CD4-positive, alpha-beta T cell treated with Interleukin-21 for 1 hour (primary cell): ENCODE measurements around the gene TRIM65.

ENCODE experiments used
- DNase-seq: peaks from one replicate; pipeline ENCODE4 v3.0.0-alpha.2; 2020

The TRIM65 gene

DNA sequence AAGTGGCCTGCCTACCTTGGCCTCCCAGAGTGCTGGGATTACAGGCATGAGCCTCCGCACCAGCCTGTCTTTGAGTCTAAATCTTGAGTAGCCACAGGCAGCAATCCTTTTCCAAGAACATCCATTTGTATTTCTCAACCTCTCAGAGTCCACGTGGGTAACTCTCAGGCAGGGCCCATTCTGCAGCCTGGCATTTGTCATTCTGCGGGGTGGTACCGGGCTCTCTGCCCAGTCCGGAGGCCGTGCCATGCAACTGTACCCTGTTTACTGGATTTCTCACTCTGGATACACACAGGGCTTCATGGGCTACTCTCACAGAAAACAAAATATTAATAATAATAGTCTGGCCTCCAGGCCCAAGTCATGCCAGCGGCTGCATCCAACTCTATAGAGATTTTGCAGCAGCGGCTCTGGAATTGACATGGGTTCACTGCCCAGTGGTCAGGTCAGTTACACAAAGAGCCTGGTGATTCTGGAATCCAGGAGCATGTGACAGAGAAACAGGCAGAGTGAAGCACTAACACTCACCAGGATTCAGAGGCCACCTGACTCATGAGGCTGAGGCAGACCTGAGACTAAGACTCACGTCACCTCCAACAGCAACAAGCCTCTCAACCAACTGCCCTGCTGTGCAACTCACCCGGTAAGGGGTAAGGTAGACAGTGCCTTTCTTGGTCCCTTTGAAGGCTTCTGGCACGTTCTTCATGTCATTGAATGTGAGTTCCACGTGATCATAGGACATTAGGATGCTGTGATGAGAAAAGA, 45.6 kb downstream of the TRIM65 start:
- no peak for DNase-seq

DNA sequence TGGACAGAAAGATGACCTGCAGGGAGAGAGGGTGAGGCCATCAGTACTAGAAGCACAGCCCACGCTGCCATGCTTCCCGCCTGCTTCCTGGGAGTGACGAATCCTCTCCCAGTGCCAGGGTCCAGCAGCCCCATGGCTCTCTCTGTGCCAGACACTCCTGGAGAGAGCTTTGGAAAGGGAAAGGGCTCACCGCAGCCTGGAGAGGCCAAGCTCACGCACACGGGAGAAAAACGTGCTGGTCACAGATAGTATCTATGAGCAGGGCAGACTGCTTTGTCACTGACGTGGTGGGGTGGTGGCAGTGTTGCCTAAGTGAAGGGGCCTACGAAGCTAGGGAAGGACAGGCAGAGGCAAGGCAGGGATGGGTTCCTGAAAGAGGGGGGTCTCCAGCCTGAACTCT, 47.0 kb downstream of the TRIM65 start:
- DNase-seq: no peak

DNA sequence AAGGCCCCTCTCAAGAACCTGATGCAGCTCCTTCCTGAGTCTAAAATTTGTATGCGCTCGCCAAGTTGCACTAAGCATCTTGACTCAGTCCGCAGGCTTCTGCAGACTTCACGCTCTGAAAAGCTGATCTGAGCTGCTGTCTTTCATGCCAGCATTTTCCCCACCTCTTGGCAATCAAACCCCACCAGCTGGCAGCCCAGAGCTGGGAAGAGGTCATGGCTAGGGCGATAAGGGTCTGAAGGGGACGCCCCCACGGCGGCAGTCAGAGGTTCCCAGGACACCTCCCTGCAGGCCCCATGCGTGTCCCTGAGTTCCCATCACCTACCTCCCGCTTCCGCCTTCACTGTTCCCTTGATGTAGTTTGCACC, 47.5 kb downstream of the TRIM65 start:
- DNase-seq: no peak

- DNase-seq: peak; percentile 82
Measured at GRCh38 chr17:75848523-75849278, 48.0 kb downstream of the TRIM65 start.

DNA sequence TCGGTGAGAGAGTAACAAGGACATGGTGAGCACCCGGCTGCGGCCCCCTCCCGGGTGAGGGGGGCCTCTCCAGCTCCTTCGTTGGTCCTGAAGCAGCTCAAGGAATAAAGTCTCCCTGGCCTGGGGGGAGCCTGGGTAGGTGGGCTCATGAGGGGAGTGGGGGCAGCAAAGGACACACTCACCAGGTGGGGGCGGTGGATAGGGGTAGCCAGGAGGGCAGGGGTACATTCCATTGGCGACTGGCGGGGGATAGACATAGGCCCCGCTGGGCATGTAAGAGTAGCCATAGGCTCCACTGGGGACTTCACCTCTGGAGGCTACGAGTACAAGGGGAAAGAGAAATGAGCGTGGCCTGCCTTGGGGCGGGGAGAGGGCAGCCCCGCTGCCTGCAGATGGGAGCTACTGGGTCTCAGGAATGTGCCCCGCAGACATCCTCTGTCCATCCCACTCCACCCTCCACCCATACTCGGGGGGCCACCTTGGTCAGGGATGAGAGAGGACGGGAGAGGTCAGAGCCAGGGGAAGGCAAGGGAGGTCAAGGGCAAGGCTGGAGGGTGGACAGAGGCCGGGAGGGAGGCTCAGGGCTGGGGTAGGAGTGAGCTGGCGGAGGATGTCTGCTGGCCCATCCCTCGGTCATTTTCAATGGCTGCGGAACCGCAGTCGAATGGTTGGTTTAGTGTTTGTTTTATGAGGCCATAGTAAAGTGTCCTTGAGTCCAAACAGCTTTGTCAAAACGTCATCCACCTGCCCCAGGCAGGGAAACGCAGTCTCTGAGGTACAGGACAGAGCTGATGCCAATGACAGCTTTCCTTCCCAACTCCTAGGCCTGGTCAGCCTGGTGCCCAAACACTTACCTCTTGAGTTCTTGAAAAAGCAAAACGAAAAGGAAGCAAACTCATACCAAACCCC, 48.9 kb downstream of the TRIM65 start:
- no peak for DNase-seq

GRCh38 chr17:75846692-75847613, 49.8 kb downstream of the TRIM65 start:
- no peak for DNase-seq

GRCh38 chr17:75845933-75846691, 50.6 kb downstream of the TRIM65 start:
- no peak for DNase-seq

GRCh38 chr17:75845058-75845711, 51.6 kb downstream of the TRIM65 start:
- peak; percentile 68 for DNase-seq

DNA sequence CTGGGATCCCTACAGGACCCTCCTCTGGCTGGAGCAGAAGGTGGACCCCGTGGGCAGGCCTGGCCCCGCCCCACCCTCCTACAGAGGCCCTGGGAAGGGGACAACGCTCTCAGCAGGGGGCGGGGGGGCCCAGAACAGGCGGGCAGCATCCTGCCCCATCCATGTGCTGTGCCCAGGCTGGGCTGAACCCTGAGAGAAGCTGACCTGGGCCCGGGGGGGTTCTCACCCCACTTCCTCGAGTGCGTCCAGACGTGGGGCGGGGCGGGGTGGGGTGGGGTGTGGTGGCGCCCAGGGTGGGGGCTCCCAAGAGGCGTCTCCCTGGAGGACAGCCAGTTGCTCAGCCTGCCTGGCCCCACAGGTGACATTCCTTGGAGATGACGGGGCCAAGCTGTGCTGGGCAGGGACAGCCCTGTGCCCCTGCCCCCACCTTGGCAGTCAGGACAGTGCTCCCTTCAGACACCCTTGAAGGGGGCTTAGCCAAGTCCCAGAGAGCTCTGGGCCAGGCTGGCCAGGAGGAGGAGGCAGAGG, 52.2 kb downstream of the TRIM65 start:
- DNase-seq: peak; percentile 45

DNA sequence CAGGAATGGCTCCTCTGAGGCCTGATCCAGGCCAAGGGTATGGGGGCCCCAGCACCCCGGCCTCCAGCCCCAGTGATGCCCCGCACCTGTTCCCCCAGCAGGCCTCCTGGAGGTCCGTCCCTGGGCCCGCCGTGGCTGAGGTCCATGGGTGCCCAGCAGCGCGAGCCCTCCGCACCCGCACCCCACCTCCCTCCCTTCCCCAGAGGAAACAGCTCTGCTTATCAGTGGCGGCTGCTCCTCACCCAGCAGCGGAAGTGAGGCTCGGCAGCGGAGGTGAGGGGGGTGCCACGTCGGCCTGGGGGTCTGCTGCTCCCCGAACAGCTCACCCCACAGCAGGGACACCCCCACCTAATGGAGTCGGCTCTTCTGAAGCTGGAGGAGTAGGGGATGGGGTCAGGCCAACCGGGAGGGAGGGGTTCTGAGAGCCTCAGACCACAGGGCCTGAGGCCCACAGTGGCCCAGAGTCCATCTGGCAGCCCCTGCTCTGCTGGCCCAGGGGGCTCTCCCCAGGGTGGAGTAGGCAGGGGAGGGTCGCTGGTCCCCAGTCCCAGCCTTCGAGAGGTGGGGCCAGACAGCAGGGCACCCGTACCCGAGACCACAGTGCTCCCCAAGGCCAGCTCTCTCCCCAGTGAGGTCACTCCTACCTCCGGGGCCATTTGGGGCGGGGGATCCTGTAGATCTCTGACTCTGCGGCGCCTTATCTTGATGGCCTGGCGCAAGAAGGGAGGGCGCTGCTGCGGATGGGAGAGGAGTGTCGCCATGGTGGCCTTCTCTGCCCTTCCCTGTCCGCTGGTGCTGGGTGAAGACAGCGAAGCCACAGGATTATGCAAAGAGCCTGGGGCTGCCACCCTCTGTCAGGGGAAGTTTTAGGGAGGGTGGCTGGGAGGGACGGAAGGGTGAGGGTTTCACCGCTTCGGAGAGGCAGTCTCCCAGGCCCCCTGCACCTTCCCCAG, 52.9 kb downstream of the TRIM65 start, which contains the start of gene UNC13D:
Gene UNC13D (minus strand): TSS at position 828 of the 953 bp plus-strand sequence. CDS start 67 bp downstream, at position 761.
- DNase-seq: peak; percentile 74

DNA sequence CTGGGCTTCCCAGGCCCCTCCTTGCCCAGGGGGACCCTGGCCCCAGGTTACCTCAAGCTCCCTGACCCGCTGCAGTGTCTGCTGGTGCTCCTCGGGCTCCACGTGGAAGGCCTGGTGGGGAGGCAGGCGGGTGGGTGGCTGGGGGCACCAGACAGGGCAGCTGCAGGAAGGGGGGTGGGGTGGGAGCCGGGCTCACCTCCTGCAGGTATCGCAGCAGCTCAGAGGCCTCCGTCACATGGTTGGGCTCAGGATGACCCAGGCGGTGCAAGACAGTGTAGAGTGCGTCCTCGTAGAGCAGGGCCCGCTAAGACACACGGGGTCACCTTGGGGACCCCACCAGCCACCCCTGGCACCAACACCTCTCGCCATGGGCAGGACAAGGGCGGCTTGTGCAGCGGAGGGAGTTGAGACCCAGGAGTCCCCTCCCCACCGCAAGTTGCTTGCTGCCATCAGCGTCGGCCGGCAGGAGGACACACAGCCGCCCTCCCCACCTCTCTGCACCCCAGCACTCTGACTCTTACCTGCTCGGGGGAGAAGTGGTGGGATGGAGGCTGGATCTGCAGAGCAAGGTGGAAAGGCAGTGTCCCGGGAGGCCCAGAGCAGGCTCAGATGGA, 53.7 kb downstream of the TRIM65 start:
- peak; percentile 37 for DNase-seq

DNA sequence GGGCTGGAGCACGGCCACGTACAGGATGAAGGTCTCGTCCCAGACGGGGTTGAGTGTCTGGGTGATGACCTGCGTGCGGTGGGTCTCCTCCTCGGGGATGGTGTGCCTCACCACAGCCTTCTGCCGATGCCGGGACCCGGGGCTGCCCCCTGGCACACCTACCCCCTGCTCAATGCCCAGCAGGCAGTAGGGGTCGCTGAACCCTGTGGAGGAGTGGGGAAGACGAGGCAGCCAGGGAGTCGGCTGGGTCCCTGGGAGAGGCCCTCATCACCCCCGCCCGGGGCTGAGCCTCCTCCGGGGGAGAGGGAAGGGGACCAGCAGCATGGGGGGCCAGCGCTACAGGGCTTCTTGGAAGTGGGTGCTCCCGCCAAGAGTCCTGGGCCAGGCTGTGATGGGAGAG, 54.3 kb downstream of the TRIM65 start:
- DNase-seq: no peak

GRCh38 chr17:75840799-75841164, 56.0 kb downstream of the TRIM65 start:
- DNase-seq: no peak

- no peak for DNase-seq
Measured at GRCh38 chr17:75839942-75840798, 56.6 kb downstream of the TRIM65 start.
